Panc1 (cell line): Measurements from ENCODE around the gene DLG2. TPM values are rescaled to one million over a fixed set of nuclear protein-coding genes. Genes with fewer than 3 reads are reported as not detected.

ENCODE experiments used
- ATAC-seq: fragments of 200-7000 bp; cut with Tn5 transposase; 2 replicates; pipeline ENCODE4 v1.9.1; 2020; ENCODE audit warnings: mild to moderate bottlenecking, moderate library complexity
- BruUV-seq: library from RNA; stranded (reverse); fragments of 400-500 nt; replicated peaks from 2 replicates; lab custom pipeline; 2021; lab: Mats Ljungman, UMichigan
- CTCF ChIA-PET: fragments of 300-600 bp; sonication (Branson Sonifier 250); formaldehyde crosslinking; loops from one replicate; lab custom pipeline; 2022; ENCODE audit warnings: antibody characterized with exemption; lab: Charles Lee
- POLR2A ChIA-PET: fragments of 300-600 bp; sonication (Branson Sonifier 250); formaldehyde crosslinking; loops from one replicate; lab custom pipeline; 2022; ENCODE audit warnings: antibody characterized with exemption; lab: Charles Lee
- DNase-seq: peaks from one replicate; pipeline ENCODE4 v3.0.0-alpha.2; 2010; ENCODE audit warnings: low read depth, low spot score
- H3K27ac ChIP-seq: 2 replicates; pipeline ENCODE4 v1.5.1; 2011; ENCODE audit warnings: mild to moderate bottlenecking, low read length, inconsistent platforms
- H3K27me3 ChIP-seq: fragments of 200-500 bp; sonication (Bioruptor generic); 2 replicates; pipeline ENCODE4 v1.6.0; 2014; ENCODE audit warnings: low read length, inconsistent platforms; ENCODE audit not compliant: control insufficient read depth, insufficient read depth
- H3K36me3 ChIP-seq: fragments of 200-500 bp; sonication (Bioruptor generic); 2 replicates; pipeline ENCODE4 v1.5.1; 2014; ENCODE audit warnings: inconsistent platforms, mild to moderate bottlenecking, low read length, moderate library complexity; ENCODE audit not compliant: control insufficient read depth, insufficient read depth
- H3K4me1 ChIP-seq: 2 replicates; pipeline ENCODE4 v1.5.1; 2011; ENCODE audit warnings: inconsistent platforms, mild to moderate bottlenecking, low read length, moderate library complexity; ENCODE audit not compliant: control insufficient read depth, insufficient read depth
- H3K4me3 ChIP-seq, 2 experiments: 2 replicates each; pipeline ENCODE4 v1.5.1; 2011 to 2012; ENCODE audit warnings: low read depth in 2 of 2, low read length in 2 of 2, mild to moderate bottlenecking in 2 of 2, inconsistent platforms in 1 of 2, moderate library complexity in 1 of 2
- H3K9me3 ChIP-seq: fragments of 200-500 bp; sonication (Bioruptor generic); 2 replicates; pipeline ENCODE4 v1.5.1; 2014; ENCODE audit warnings: low read depth, mild to moderate bottlenecking, inconsistent platforms, low read length, moderate library complexity; ENCODE audit not compliant: control insufficient read depth, insufficient read depth
- CTCF ChIP-seq: fragments of 450-650 bp; IDR thresholded peaks from 2 replicates; pipeline ENCODE4 v1.5.1; 2017; ENCODE audit warnings: mild to moderate bottlenecking
- POLR2AphosphoS5 ChIP-seq: IDR thresholded peaks from 2 replicates; pipeline ENCODE4 v1.6.1; 2012; ENCODE audit warnings: mild to moderate bottlenecking, low read depth, low read length, moderate library complexity
- REST ChIP-seq, 2 experiments: IDR thresholded peaks; 2 replicates each; pipeline ENCODE4 v1.6.1; 2011 to 2012; ENCODE audit warnings: low read depth in 2 of 2, control low read depth in 1 of 2, low read length in 1 of 2, mild to moderate bottlenecking in 1 of 2, moderate library complexity in 1 of 2; ENCODE audit not compliant: insufficient read depth in 1 of 2
- SIN3A ChIP-seq: IDR thresholded peaks from 2 replicates; pipeline ENCODE4 v1.6.1; 2012; ENCODE audit warnings: low read depth, mild to moderate bottlenecking, low read length, moderate library complexity, borderline replicate concordance; ENCODE audit not compliant: insufficient read depth
- TCF7L2 ChIP-seq: IDR thresholded peaks from 2 replicates; pipeline ENCODE4 v1.6.1; 2011; ENCODE audit warnings: mild to moderate bottlenecking, low read depth, low read length, inconsistent platforms
- in situ Hi-C: cut with HindIII; loops from 2 replicates; pipeline ENCODE4 v1.10.0; 2016; ENCODE audit warnings: low sequenced_read_pairs, low pct_unique_long_range_greater_than_20kb
- intact Hi-C: fragments of 100-400 bp; cut with micrococcal nuclease; formaldehyde crosslinking; loops from one replicate; pipeline ENCODE4 v1.10.0; 2022; ENCODE audit not compliant: unreplicated experiment
- total RNA-seq: library from RNA; stranded (reverse); gene quantifications from one replicate; pipeline ENCODE4 v1.2.1, GENCODE V29; 2021; ENCODE audit not compliant: unreplicated experiment

Gene DLG2
- total RNA-seq, 1 experiment from 2014 or later, result 4.2 TPM

GRCh38 chr11:83801799-83802198 lies 1825.3 kb downstream of the DLG2 start:
- H3K9me3 ChIP-seq, result no peaks in the 10 kb centered on the region
- CTCF ChIA-PET, result no interaction called here
- POLR2A ChIA-PET, result no interaction called here
- in situ Hi-C loops, result no loop called here
- H3K4me3 ChIP-seq, result no peak overlapping the region
- no peak overlapping the region for H3K27ac ChIP-seq
- DNase-seq (no peak), ATAC-seq (no peak)
- TF ChIP-seq CTCF (peak; percentile 35; the same call in 1 of the 2 replicates), REST (IDR thresholded peaks at IDR 0.05; ENCODE audit: insufficient read depth in 1 of 2, low read depth in 2 of 2, low read length in 1 of 2) (no peak)
- no peaks in the 10 kb centered on the region for H3K4me1 ChIP-seq
- H3K36me3 ChIP-seq, result no peaks in the 10 kb centered on the region
- H3K27me3 ChIP-seq, result no peaks in the 10 kb centered on the region
- intact Hi-C loops, result no loop called here
- BruUV-seq, result no TSS peak

GRCh38 chr11:83793310-83793709 lies 1833.8 kb downstream of the DLG2 start:
- Histone ChIP-seq H3K27ac (no peak overlapping the region), H3K9me3 (no peaks in the 10 kb centered on the region), H3K27me3 (no peaks in the 10 kb centered on the region), H3K4me1 (no peaks in the 10 kb centered on the region), H3K4me3 (no peak overlapping the region), H3K36me3 (no peaks in the 10 kb centered on the region)
- no peak for DNase-seq
- ATAC-seq, result no peak
- CTCF ChIA-PET, result no interaction called here
- BruUV-seq, result no TSS peak
- in situ Hi-C loops (no loop called here), intact Hi-C loops (no loop called here)
- no peak for TF ChIP-seq POLR2AphosphoS5
- TF ChIP-seq CTCF, result no peak
- POLR2A ChIA-PET, result no interaction called here

- H3K9me3 ChIP-seq, result no peaks in the 10 kb centered on the region
- no peak for ATAC-seq
- no peak overlapping the region for H3K27ac ChIP-seq
- in situ Hi-C loops (no loop called here), intact Hi-C loops (no loop called here)
- no peaks in the 10 kb centered on the region for H3K36me3 ChIP-seq
- H3K4me3 ChIP-seq, result no peak overlapping the region
- TF ChIP-seq TCF7L2 (no peak), REST (IDR thresholded peaks at IDR 0.05; ENCODE audit: insufficient read depth in 1 of 2, low read depth in 2 of 2, low read length in 1 of 2) (no peak), POLR2AphosphoS5 (no peak), SIN3A (no peak)
- no peaks in the 10 kb centered on the region for H3K4me1 ChIP-seq
- ChIA-PET CTCF (no interaction called here), POLR2A (no interaction called here)
- BruUV-seq, result no TSS peak
- no peak for DNase-seq
- no peaks in the 10 kb centered on the region for H3K27me3 ChIP-seq
These were observed 1835.6 kb downstream of the DLG2 start for GRCh38 chr11:83791557-83791956.
